ENCODE data around the gene TPPP2. TPM values are rescaled to one million over a fixed set of nuclear protein-coding genes. Genes with fewer than 3 reads are reported as not detected.

Gene TPPP2
- total and polyA plus RNA-seq, 9 donors, result 0.62 to 2.5 (median 1.3) TPM; not detected in 1

DNA sequence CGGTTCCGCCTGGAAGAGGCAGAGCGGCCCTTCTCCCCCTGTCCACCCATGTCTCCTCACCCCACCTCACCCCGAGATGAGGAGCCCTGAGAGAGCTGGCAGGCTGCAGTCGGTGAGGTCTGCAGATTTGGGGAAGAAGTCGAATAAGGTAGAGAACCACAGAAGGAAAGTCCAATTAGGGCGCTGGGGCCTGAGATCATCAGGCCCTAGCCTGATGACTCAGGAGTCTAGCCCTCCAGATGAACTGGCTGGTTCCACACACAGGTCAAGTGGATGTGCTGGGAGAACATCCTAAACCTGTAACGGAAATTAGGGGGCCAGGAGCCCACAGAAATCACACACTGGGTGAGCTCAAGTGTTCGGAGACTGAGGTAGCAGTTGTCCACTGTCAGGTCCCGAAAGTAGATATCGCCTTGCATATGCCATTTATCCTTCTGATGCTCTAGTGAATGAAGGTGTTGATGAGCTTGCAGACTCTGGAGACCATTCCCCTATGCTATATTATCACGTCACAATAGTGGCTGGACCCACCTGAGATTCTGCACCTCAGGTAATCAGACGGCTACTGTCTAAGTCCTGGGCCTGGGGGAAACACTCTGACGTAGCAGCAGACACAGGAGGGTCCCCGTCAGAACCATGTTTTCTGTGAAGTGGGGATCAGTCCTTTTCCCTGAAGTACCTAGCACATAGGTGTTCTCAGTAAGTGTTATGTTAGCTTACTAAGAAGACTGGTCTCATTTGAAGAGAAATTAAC, 41.1 kb upstream of the TPPP2 start:
- no peaks in the 10 kb centered on the region for H3K27me3 ChIP-seq
- intact Hi-C loops (cut with DNase I), result no loop called here
- TF ChIP-seq POLR2A (IDR thresholded peaks at IDR 0.05) (no peak), CTCF (IDR thresholded peaks at IDR 0.05) (no peak), EP300 (IDR thresholded peaks at IDR 0.05) (no peak)
- DNase-seq, result peak in 1 of 5 donors; percentile 25
- H3K9me3 ChIP-seq, result no peaks in the 10 kb centered on the region
- H3K4me3 ChIP-seq, result peak overlapping the region; percentile 91
- WGBS, 3 donors, result 86 to 88% (median 86%) methylated on average over 15 of the region's 15 CpGs
- no peaks in the 10 kb centered on the region for H3K36me3 ChIP-seq
- peak overlapping the region in 1 of 2 donors; percentile 67 for H3K27ac ChIP-seq
- peaks cover 8% of the 10 kb centered on the region for H3K4me1 ChIP-seq (ENCODE audit: insufficient read depth)

GRCh38 chr14:20989471-20989786, 40.6 kb upstream of the TPPP2 start:
- no peak for TF ChIP-seq POLR2A (IDR thresholded peaks at IDR 0.05)
- no peak for TF ChIP-seq CTCF (IDR thresholded peaks at IDR 0.05)
- no peak for TF ChIP-seq EP300 (IDR thresholded peaks at IDR 0.05)

GRCh38 chr14:20989787-20990600, 40.0 kb upstream of the TPPP2 start, which contains the start of gene METTL17:
TSS of gene METTL17 (plus strand) at chr14:20989980. CDS start at chr14:20990003, 23 bp downstream.
- intact Hi-C loops (cut with DNase I), result loop anchor here in 1 of 4 donors (10.0 kb wide), 1 partner anchor 55 kb away; the partner anchor contains the start of gene RNASE7
- no peaks in the 10 kb centered on the region for H3K36me3 ChIP-seq
- 0 to 1% (median 0%) methylated on average over 41 to 42 of the region's 42 CpGs for WGBS, 3 donors
- H3K4me1 ChIP-seq (ENCODE audit: insufficient read depth), result peaks cover 8% of the 10 kb centered on the region
- H3K4me3 ChIP-seq, result peak within 1 kb of the TSS; percentile 91
- peak in 1 of 3 donors; percentile 25 for TF ChIP-seq CTCF (IDR thresholded peaks at IDR 0.05)
- TF ChIP-seq EP300 (IDR thresholded peaks at IDR 0.05), result no peak
- peak; percentile 54 for TF ChIP-seq POLR2A (IDR thresholded peaks at IDR 0.05)
- peak within 1 kb of the TSS; percentile 23 to 67 for H3K27ac ChIP-seq
- DNase-seq, result peak; percentile 88 to 93 (median 90)
- H3K9me3 ChIP-seq, result no peaks in the 10 kb centered on the region
- H3K27me3 ChIP-seq, result no peaks in the 10 kb centered on the region

More at GRCh38 chr14:20989471-20989786, 40.6 kb upstream of the TPPP2 start:
- Histone ChIP-seq H3K4me1 (ENCODE audit: insufficient read depth) (peaks cover 8% of the 10 kb centered on the region), H3K4me3 (peak overlapping the region; percentile 91), H3K27me3 (no peaks in the 10 kb centered on the region), H3K27ac (peak overlapping the region in 1 of 2 donors; percentile 67), H3K9me3 (no peaks in the 10 kb centered on the region), H3K36me3 (no peaks in the 10 kb centered on the region)
- WGBS, 3 donors, result 0 to 1% (median 1%) methylated on average over 11 of the region's 11 CpGs
- no peak for DNase-seq
- intact Hi-C loops (cut with DNase I), result no loop called here

DNA sequence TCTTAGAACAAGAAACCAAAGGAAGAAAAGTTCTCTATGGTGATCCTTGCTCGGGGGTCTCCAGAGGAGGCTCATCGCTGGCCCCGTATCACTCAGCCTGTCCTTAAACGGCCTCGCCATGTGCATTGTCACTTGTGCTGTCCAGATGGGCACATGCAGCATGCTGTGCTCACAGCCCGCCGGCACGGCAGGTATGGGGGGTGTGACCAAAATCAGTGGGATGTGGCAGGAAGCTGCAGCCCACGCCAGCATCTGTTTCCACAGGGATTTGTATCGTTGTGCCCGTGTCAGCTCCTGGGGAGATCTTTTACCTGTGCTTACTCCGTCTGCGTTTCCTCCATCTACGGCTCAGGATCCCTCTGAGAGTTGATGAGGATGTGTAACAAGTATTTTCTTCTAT, 33.5 kb upstream of the TPPP2 start:
- Histone ChIP-seq H3K36me3 (no peaks in the 10 kb centered on the region), H3K9me3 (no peaks in the 10 kb centered on the region), H3K27me3 (no peaks in the 10 kb centered on the region), H3K4me3 (no peak overlapping the region), H3K4me1 (ENCODE audit: insufficient read depth) (peaks cover 1% of the 10 kb centered on the region), H3K27ac (no peak overlapping the region)
- 74 to 82% (median 80%) methylated on average over 14 of the region's 14 CpGs for WGBS, 3 donors
- TF ChIP-seq EP300 (IDR thresholded peaks at IDR 0.05) (no peak), POLR2A (IDR thresholded peaks at IDR 0.05) (no peak), CTCF (IDR thresholded peaks at IDR 0.05) (no peak)
- no peak for DNase-seq
- intact Hi-C loops (cut with DNase I), result loop anchor here in 1 of 4 donors (10.0 kb wide), 1 partner anchor 48 kb away; the partner anchor contains the start of gene RNASE7

Measured in ovary (tissue), 9 donors.